GM12878 (cell line): Measurements from ENCODE around the gene MAST4. TPM values are rescaled to one million over a fixed set of nuclear protein-coding genes. Genes with fewer than 3 reads are reported as not detected.

Experiments
- BCL11A ChIP-seq: IDR thresholded peaks from 2 replicates; pipeline ENCODE4 v1.6.1; 2011; ENCODE audit warnings: low read depth, low read length
- BMI1 ChIP-seq: fragments of 450-650 bp; IDR thresholded peaks from 2 replicates; pipeline ENCODE4 v1.6.1; 2016; ENCODE audit warnings: mild to moderate bottlenecking, moderate library complexity, borderline replicate concordance
- CEBPB ChIP-seq, 2 experiments: fragments of 150-350 bp in 1 of 2; IDR thresholded peaks; 2 replicates each; pipeline ENCODE4 v1.6.1; 2012 to 2014; ENCODE audit warnings: low read depth in 2 of 2, low read length in 2 of 2, borderline replicate concordance in 1 of 2, inconsistent platforms in 1 of 2
- DPF2 ChIP-seq: fragments of 450-650 bp; IDR thresholded peaks from 2 replicates; pipeline ENCODE4 v1.6.1; 2017; ENCODE audit warnings: mild to moderate bottlenecking
- FOXM1 ChIP-seq: IDR thresholded peaks from 2 replicates; pipeline ENCODE4 v1.6.1; 2012; ENCODE audit warnings: low read depth, mild to moderate bottlenecking, inconsistent platforms, low read length, moderate library complexity
- HDGF ChIP-seq: fragments of 450-650 bp; IDR thresholded peaks from 2 replicates; pipeline ENCODE4 v1.6.1; 2016; ENCODE audit warnings: antibody characterized with exemption
- IKZF2 ChIP-seq, 2 experiments: fragments of 450-650 bp; IDR thresholded peaks; 2 replicates each; pipeline ENCODE4 v1.6.1; 2017; ENCODE audit warnings: mild to moderate bottlenecking in 2 of 2, moderate library complexity in 2 of 2
- JUND ChIP-seq: IDR thresholded peaks from 2 replicates; pipeline ENCODE4 v1.6.1; 2012; ENCODE audit warnings: low read depth, mild to moderate bottlenecking, low read length, improper control_type of control experiment, moderate library complexity
- LARP7 ChIP-seq: fragments of 450-650 bp; IDR thresholded peaks from 2 replicates; pipeline ENCODE4 v1.6.1; 2017; ENCODE audit warnings: mild to moderate bottlenecking
- MTA2 ChIP-seq: fragments of 450-650 bp; IDR thresholded peaks from 2 replicates; pipeline ENCODE4 v1.6.1; 2016; ENCODE audit warnings: low read depth, mild to moderate bottlenecking, moderate library complexity
- NBN ChIP-seq: fragments of 450-650 bp; IDR thresholded peaks from 2 replicates; pipeline ENCODE4 v1.6.1; 2016
- PAX8 ChIP-seq: fragments of 450-650 bp; IDR thresholded peaks from 2 replicates; pipeline ENCODE4 v1.6.1; 2017; ENCODE audit warnings: mild to moderate bottlenecking, moderate library complexity
- PML ChIP-seq: IDR thresholded peaks from 2 replicates; pipeline ENCODE4 v1.6.1; 2012; ENCODE audit warnings: low read length, inconsistent platforms
- SMC3 ChIP-seq: IDR thresholded peaks from 2 replicates; pipeline ENCODE4 v1.6.1; 2011; ENCODE audit warnings: low read length, improper control_type of control experiment, borderline replicate concordance
- TCF12 ChIP-seq: IDR thresholded peaks from 2 replicates; pipeline ENCODE4 v1.6.1; 2011; ENCODE audit warnings: low read depth, mild to moderate bottlenecking, low read length
- TCF7 ChIP-seq: IDR thresholded peaks from 2 replicates; pipeline ENCODE4 v1.6.1; 2014; ENCODE audit warnings: antibody characterized with exemption, borderline replicate concordance
- YBX1 ChIP-seq: fragments of 450-650 bp; IDR thresholded peaks from 2 replicates; pipeline ENCODE4 v1.6.1; 2016; ENCODE audit warnings: antibody characterized with exemption
- ZNF274 ChIP-seq: IDR thresholded peaks from one replicate; pipeline ENCODE4 v1.8.0; 2011; ENCODE audit not compliant: insufficient read length, insufficient read depth
- polyA plus RNA-seq, 11 experiments: library from polyadenylated mRNA; depleted of rRNA in 4 of 11; unstranded in 6 of 11; stranded (reverse) in 5 of 11; fragments of >200 nt; fragmentation: Nextera tagmentation in 4 of 11; fragmentation: Illumina TruSeq in 1 of 11; extraction: Ambion mirVana in 4 of 11; extraction: Trizol in 1 of 11; gene quantifications; 1 replicate in 1 of 11; 2 replicates in 10 of 11; pipeline versions ENCODE4 v1.2.1 to v1.2.3, GENCODE V29; 2011 to 2016; ENCODE audit warnings: inconsistent platforms in 2 of 11, missing spikeins in 2 of 11, low read depth in 1 of 11
- total RNA-seq, 4 experiments: library from RNA; depleted of rRNA in 3 of 4; stranded (reverse); fragments of >200 nt in 3 of 4; fragmentation: Illumina TruSeq in 1 of 4; extraction: Trizol in 1 of 4; gene quantifications; 2 replicates each; pipeline versions ENCODE4 v1.2.1 to v1.2.3, GENCODE V29; 2013 to 2021
- TF ChIP-seq, protein P1 (sequence below): fragments of 450-650 bp; IDR thresholded peaks from 2 replicates; pipeline ENCODE4 v1.6.1; 2018; ENCODE audit warnings: borderline replicate concordance, mild to moderate bottlenecking; ENCODE audit not compliant: partially characterized antibody
- TF ChIP-seq, protein P2 (sequence below): IDR thresholded peaks from 2 replicates; pipeline ENCODE4 v1.6.1; 2012; ENCODE audit warnings: mild to moderate bottlenecking, low read depth, low read length
- TF ChIP-seq, protein P3 (sequence below): IDR thresholded peaks from 2 replicates; pipeline ENCODE4 v1.6.1; 2012; ENCODE audit warnings: low read length, inconsistent platforms
- TF ChIP-seq, protein P4 (sequence below): fragments of 150-350 bp; IDR thresholded peaks from 2 replicates; pipeline ENCODE4 v1.6.1; 2016; ENCODE audit warnings: low read depth, low read length

MAST4 gene
- total and polyA plus RNA-seq, 10 of the 15 experiments (the other 5 are each of a cell fraction or from before 2014, with no cell fraction given): 0.02 to 1.6 (median 0.29) TPM; not detected in 1

DNA sequence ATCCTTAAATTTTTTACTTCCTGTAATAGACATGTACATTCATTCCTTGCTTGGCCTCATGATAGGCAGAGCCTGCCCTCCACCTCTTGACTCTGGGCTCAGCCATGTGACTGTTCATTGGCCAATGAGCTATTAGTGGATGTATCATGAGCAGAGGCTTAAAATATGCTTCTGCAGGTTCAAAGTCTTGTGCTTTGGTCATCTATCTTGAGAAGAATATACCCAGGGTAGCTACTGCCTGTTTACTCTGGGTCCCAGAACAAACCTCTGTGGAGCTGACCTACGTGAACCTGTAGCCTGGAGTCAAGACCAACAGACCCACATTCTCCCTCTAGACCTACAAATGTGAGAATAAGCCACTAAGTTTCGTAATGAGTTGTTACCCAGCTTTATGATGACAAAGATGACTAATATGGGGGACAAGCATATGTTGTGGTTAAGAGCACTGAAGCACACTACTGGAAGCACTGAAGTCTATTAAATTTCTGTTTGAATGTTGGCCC lies 244.4 kb downstream of the MAST4 start (continued):
- no peak for TF ChIP-seq YBX1
- peak; percentile 81 for TF ChIP-seq MTA2
- peak; percentile 95 for TF ChIP-seq BCL11A
- TF ChIP-seq HDGF: no peak
- no peak for TF ChIP-seq SMC3
- TF ChIP-seq PML: peak; percentile 70; the same call in 1 of the 2 replicates
- TF ChIP-seq TCF12: peak; percentile 80; the same call in 1 of the 2 replicates
- TF ChIP-seq, protein P1, sequence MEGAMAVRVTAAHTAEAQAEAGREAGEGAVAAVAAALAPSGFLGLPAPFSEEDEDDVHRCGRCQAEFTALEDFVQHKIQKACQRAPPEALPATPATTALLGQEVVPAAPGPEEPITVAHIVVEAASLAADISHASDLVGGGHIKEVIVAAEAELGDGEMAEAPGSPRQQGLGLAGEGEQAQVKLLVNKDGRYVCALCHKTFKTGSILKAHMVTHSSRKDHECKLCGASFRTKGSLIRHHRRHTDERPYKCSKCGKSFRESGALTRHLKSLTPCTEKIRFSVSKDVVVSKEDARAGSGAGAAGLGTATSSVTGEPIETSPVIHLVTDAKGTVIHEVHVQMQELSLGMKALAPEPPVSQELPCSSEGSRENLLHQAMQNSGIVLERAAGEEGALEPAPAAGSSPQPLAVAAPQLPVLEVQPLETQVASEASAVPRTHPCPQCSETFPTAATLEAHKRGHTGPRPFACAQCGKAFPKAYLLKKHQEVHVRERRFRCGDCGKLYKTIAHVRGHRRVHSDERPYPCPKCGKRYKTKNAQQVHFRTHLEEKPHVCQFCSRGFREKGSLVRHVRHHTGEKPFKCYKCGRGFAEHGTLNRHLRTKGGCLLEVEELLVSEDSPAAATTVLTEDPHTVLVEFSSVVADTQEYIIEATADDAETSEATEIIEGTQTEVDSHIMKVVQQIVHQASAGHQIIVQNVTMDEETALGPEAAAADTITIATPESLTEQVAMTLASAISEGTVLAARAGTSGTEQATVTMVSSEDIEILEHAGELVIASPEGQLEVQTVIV: no peak
- TF ChIP-seq, protein P2, sequence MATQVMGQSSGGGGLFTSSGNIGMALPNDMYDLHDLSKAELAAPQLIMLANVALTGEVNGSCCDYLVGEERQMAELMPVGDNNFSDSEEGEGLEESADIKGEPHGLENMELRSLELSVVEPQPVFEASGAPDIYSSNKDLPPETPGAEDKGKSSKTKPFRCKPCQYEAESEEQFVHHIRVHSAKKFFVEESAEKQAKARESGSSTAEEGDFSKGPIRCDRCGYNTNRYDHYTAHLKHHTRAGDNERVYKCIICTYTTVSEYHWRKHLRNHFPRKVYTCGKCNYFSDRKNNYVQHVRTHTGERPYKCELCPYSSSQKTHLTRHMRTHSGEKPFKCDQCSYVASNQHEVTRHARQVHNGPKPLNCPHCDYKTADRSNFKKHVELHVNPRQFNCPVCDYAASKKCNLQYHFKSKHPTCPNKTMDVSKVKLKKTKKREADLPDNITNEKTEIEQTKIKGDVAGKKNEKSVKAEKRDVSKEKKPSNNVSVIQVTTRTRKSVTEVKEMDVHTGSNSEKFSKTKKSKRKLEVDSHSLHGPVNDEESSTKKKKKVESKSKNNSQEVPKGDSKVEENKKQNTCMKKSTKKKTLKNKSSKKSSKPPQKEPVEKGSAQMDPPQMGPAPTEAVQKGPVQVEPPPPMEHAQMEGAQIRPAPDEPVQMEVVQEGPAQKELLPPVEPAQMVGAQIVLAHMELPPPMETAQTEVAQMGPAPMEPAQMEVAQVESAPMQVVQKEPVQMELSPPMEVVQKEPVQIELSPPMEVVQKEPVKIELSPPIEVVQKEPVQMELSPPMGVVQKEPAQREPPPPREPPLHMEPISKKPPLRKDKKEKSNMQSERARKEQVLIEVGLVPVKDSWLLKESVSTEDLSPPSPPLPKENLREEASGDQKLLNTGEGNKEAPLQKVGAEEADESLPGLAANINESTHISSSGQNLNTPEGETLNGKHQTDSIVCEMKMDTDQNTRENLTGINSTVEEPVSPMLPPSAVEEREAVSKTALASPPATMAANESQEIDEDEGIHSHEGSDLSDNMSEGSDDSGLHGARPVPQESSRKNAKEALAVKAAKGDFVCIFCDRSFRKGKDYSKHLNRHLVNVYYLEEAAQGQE: no peak
- TF ChIP-seq LARP7: no peak
- peak; percentile 58; the same call in 1 of the 2 replicates for TF ChIP-seq BMI1
- TF ChIP-seq FOXM1: peak; percentile 94
- TF ChIP-seq NBN: no peak
- peak; percentile 68; the same call in 1 of the 2 replicates for TF ChIP-seq TCF7
- peak in 1 of 2 experiments; percentile 81; a peak in 2 of 4 replicates for TF ChIP-seq CEBPB (IDR thresholded peaks at IDR 0.05; ENCODE audit: borderline replicate concordance in 1 of 2, low read depth in 2 of 2, low read length in 2 of 2)
- TF ChIP-seq, protein P3, sequence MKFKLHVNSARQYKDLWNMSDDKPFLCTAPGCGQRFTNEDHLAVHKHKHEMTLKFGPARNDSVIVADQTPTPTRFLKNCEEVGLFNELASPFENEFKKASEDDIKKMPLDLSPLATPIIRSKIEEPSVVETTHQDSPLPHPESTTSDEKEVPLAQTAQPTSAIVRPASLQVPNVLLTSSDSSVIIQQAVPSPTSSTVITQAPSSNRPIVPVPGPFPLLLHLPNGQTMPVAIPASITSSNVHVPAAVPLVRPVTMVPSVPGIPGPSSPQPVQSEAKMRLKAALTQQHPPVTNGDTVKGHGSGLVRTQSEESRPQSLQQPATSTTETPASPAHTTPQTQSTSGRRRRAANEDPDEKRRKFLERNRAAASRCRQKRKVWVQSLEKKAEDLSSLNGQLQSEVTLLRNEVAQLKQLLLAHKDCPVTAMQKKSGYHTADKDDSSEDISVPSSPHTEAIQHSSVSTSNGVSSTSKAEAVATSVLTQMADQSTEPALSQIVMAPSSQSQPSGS: peak; percentile 97
- TF ChIP-seq IKZF2 (IDR thresholded peaks at IDR 0.05): peak; percentile 83 to 86
- no peak for TF ChIP-seq ZNF274
- peak; percentile 64; the same call in 1 of the 2 replicates for TF ChIP-seq JUND
- TF ChIP-seq, protein P4, sequence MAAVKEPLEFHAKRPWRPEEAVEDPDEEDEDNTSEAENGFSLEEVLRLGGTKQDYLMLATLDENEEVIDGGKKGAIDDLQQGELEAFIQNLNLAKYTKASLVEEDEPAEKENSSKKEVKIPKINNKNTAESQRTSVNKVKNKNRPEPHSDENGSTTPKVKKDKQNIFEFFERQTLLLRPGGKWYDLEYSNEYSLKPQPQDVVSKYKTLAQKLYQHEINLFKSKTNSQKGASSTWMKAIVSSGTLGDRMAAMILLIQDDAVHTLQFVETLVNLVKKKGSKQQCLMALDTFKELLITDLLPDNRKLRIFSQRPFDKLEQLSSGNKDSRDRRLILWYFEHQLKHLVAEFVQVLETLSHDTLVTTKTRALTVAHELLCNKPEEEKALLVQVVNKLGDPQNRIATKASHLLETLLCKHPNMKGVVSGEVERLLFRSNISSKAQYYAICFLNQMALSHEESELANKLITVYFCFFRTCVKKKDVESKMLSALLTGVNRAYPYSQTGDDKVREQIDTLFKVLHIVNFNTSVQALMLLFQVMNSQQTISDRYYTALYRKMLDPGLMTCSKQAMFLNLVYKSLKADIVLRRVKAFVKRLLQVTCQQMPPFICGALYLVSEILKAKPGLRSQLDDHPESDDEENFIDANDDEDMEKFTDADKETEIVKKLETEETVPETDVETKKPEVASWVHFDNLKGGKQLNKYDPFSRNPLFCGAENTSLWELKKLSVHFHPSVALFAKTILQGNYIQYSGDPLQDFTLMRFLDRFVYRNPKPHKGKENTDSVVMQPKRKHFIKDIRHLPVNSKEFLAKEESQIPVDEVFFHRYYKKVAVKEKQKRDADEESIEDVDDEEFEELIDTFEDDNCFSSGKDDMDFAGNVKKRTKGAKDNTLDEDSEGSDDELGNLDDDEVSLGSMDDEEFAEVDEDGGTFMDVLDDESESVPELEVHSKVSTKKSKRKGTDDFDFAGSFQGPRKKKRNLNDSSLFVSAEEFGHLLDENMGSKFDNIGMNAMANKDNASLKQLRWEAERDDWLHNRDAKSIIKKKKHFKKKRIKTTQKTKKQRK: no peak
- no peak for TF ChIP-seq PAX8
- TF ChIP-seq DPF2: peak; percentile 85
